HEK293T (cell line): Measurements from ENCODE around the gene GLB1L3.

Experiments
- ARNT ChIP-seq: fragments of 450-650 bp; IDR thresholded peaks from 2 replicates; pipeline ENCODE4 v1.6.1; 2017; ENCODE audit warnings: mild to moderate bottlenecking
- ELF4 ChIP-seq: fragments of 450-650 bp; IDR thresholded peaks from 2 replicates; pipeline ENCODE4 v1.6.1; 2017; ENCODE audit warnings: antibody characterized with exemption
- FOXA1 ChIP-seq: fragments of 450-650 bp; IDR thresholded peaks from 2 replicates; pipeline ENCODE4 v1.6.1; 2016; ENCODE audit warnings: mild to moderate bottlenecking
- FOXK2 ChIP-seq: fragments of 450-650 bp; IDR thresholded peaks from 2 replicates; pipeline ENCODE4 v1.6.1; 2016; ENCODE audit warnings: mild to moderate bottlenecking
- HDGF ChIP-seq: fragments of 450-650 bp; IDR thresholded peaks from 2 replicates; pipeline ENCODE4 v1.6.1; 2017; ENCODE audit warnings: antibody characterized with exemption, borderline replicate concordance
- LEF1 ChIP-seq: fragments of 450-650 bp; IDR thresholded peaks from 2 replicates; pipeline ENCODE4 v1.6.1; 2017; ENCODE audit warnings: mild to moderate bottlenecking, borderline replicate concordance
- SP1 ChIP-seq: fragments of 450-650 bp; IDR thresholded peaks from 2 replicates; pipeline ENCODE4 v1.6.1; 2017
- SUZ12 ChIP-seq: fragments of 450-650 bp; IDR thresholded peaks from 2 replicates; pipeline ENCODE4 v1.6.1; 2016; ENCODE audit warnings: mild to moderate bottlenecking
- ZNF384 ChIP-seq: fragments of 450-650 bp; IDR thresholded peaks from 2 replicates; pipeline ENCODE4 v1.6.1; 2016

GRCh38 chr11:134333312-134333711 is 57.1 kb downstream of the GLB1L3 start:
- no peak for TF ChIP-seq SP1
- TF ChIP-seq ARNT: no peak
- TF ChIP-seq FOXA1: no peak
- no peak for TF ChIP-seq LEF1
- TF ChIP-seq ZNF384: no peak
- TF ChIP-seq ELF4: no peak
- no peak for TF ChIP-seq SUZ12
- TF ChIP-seq HDGF: no peak
- TF ChIP-seq FOXK2: no peak
